GM18507 (cell line): ENCODE data around the gene NCKAP5L.

Source experiments
- DNase-seq: peaks from one replicate; pipeline ENCODE4 v3.0.0; 2011; ENCODE audit warnings: low read depth; ENCODE audit not compliant: insufficient read length; ENCODE audit errors: extremely low spot score
- FAIRE-seq: peaks from 2 replicates; lab custom pipeline; 2011; peaks lifted over from hg19 to GRCh38; lab: Jason Lieb, UNC

The NCKAP5L gene

DNA sequence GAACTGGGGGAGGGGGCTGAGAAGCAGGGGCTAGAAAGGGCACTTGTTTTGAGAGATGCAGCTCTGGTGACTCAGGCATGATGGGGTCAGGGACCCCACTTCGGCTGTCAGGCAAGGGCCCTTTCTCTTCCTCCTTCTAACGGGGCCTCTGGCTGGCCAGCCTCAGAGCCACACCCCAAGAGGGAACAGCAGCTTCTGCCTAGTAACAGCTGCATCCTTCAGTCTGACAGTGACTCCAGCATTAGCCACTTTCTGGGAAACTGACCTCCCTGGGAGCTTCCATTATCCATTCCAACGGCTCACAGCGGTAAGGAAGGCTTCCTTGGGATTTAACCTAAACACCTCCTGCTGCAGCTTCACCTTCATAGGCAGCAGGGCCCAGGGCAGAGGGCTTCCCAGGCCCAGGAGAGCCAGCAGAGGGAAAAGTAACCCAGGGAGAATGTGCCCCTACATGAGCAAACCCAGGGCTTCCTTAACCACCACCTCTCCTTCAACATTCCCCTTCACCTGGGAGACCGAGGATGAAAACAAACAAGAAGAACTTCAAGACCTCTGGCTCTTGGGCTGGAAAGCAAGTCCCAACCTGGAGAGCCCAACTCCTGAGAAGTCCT is 2.7 kb downstream of the NCKAP5L start:
- no peak for DNase-seq
- no peak for FAIRE-seq

DNA sequence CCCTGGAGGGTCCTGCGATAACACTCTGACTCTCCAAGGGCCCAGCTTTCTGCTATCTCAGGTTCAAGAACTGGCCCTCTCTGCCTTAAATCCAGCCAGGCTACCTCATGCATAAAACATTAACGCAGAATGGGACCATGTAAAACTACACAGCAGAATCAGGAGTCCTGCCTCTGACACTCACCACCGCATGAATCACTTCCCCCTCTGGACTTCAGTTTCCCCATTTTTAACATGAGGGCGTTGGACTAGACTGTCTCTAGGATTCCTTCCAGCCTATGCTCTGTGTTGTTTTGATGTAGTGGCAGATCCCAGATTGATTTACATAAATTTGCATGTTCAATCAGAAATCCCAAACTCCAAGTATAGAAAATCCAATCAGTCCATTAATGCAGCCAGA is 3.3 kb downstream of the NCKAP5L start:
- no peak for DNase-seq
- FAIRE-seq, result no peak

DNA sequence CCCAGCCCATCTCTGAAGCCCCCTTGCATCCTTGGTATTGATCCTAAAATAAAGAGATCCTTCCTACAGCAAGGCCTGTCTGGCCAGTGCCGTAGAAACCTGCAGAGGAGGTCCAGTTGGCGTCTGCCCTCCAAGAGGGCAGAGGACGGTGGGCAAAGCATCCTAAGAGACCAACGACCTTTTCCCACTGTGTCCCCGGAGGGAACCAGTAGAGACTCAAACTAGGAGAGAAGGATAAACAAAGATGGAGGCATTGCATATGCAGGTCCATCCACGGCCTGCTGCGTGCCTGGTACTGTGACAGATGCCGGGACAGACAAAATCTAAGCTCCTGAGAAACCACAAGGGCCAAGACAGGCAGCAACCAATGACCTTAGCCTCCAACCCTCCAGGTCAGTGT is 3.8 kb downstream of the NCKAP5L start:
- no peak for FAIRE-seq
- DNase-seq, result no peak

DNA sequence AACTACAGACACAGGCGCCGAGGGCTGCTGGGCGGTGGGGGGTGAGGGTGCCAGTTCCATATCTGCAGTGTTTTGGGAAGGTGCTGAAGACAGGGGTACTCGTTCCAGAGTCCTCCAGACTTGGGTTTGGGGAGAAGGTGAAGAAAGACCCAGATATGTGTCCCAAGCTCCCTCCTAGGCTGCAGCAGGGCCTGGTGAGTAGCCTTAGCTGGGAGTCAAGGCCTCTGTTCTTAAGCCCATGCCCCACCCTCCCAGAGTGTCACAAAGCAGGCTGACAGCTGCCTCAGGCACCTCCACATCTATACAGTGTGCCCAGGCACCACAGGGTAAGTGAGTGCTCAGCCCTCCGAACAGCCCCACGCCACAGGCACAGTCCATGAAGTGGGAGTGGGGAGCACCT is 4.3 kb downstream of the NCKAP5L start:
- no peak for DNase-seq
- no peak for FAIRE-seq

GRCh38 chr12:49823350-49823749 is 4.9 kb downstream of the NCKAP5L start:
- no peak for DNase-seq
- no peak for FAIRE-seq

DNA sequence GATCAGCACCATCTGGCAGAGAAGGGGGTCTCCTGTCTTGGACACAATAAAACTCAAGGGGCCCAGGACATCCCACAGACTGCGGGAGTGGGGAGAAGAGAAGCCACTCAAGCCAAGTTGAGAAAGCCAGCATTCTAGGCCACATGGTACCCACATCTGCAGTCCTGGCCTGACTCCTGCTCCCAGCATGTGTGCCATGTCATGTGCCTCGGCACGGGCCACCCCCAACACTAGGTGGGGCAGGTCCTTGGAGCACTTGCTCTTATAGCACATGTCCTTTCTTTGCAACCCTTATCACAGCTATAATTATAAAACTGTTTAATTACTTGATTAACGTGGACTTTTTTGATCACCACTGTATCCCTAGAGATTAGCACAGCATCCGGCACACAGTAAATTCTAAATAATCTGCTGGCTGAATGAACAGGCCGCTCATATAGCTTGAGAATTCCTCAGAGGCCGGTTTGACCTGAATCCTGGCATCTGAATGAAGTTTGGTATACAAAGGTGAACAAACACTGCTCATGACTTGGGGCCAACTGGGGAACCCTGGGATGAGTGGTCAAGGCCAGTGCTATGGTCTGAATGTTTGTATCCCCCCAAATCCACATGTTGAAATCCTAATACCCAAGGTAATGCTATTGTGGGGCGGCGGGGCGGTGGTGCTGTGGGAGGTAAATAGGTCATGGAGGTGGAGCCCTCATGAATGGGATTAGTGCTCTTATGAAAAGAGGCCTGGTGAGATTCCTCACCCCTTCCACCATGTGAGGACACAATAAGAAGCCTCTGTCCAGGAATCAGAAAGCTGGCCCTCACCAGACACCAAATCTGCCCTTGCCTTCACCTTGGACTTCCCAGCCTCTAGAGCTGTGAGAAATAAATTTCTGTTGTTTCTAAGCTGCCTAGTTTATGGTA is 6.6 kb downstream of the NCKAP5L start:
- no peak for DNase-seq
- no peak for FAIRE-seq

DNA sequence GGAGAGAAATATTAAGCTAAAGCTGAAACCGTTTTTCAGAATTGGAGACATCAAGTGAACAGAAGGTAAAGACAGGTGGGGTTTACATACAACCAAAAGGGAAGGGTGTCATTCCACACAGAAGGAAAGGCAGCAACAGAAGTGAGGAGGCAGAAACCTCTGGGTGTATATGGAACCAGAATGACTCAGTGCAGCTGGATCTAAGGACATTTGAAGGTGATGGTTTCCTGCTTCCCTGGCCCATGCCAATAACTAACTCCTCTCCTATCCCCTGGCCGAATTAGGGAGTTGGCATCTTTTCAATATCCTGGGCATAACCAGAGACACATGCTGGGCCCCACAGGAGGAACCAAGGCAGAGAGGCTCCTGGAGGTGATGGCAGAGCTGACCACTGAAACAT is 8.4 kb downstream of the NCKAP5L start:
- FAIRE-seq, result no peak

DNA sequence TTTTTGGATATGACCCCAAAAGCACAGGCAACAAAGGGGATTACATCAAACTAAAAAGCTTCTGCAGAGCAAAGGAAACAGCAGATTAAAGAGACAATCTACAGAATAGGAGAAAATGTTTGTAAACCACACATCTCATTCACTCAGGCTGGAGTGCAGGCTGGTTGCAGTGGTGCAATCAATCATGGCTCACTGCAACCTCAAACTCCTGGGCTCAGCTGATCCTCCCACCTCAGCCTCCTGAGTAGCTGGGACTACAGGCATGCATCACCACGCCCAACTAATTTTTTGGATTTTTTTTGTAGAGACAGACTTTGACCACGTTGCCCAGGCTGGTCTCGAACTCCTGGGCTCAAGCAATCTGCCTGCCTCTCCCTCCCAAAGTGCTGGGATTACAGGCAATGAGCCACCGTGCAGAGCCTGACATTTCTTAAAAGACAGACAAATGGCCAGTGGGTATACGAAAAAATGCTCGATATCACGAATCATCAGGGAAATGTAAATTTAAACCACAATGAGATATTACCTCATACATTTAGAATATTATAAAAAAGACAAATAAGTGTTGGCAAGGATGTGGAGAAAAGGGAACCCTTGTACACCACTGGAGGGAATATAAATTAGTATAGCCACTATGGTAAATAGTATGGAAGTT is 9.8 kb downstream of the NCKAP5L start:
- no peak for DNase-seq
- no peak for FAIRE-seq

More for the DNA sequence above, 8.4 kb downstream of the NCKAP5L start:
- no peak for DNase-seq

- FAIRE-seq (no peak), DNase-seq (no peak)
These were observed 15.1 kb downstream of the NCKAP5L start for GRCh38 chr12:49813131-49813530.

GRCh38 chr12:49811961-49812401 is 16.2 kb downstream of the NCKAP5L start:
- DNase-seq, result no peak
- peak; percentile 5 for FAIRE-seq

GRCh38 chr12:49811136-49811535 is 17.1 kb downstream of the NCKAP5L start:
- FAIRE-seq, result no peak

GRCh38 chr12:49809906-49810389 is 18.3 kb downstream of the NCKAP5L start:
- FAIRE-seq, result no peak

More at GRCh38 chr12:49811136-49811535, 17.1 kb downstream of the NCKAP5L start:
- no peak for DNase-seq

GRCh38 chr12:49809381-49809905 is 18.8 kb downstream of the NCKAP5L start:
- FAIRE-seq, result no peak
- no peak for DNase-seq

More at GRCh38 chr12:49809906-49810389, 18.3 kb downstream of the NCKAP5L start:
- no peak for DNase-seq

DNA sequence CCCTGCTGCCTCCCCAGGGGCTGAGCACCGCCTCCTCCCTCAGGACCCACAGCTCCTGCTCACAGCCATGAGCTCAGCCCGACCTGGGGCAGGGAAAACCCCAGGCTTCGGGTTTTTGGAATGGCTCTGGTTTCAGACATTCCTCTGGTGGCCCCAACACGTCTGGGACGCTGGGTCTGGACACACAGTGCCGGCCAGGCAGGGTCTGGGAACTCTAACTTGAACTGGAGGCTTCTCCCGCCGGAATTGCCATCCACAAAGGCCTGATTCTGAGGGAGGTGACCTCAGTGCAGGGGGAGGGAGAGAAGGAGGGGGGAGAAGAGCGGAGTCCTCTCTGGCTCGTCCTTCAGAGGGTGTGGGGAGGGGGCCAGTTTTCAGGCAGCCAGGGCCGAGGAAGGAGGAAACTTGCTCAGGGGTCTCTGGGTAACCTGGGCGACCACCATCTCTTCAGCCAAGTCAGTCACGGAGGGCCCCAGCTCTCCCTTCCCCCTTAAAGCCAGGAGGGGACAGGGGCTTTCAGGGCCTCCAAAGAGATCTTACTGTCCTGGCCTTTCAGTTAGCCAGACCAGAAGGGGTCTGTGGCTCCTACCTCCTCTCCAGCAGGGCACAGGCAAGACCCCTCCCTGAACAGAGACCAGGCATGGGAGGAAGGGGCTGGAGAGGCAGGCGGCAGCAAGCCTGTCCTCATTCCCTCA is 19.4 kb downstream of the NCKAP5L start:
- DNase-seq (no peak), FAIRE-seq (no peak)

DNA sequence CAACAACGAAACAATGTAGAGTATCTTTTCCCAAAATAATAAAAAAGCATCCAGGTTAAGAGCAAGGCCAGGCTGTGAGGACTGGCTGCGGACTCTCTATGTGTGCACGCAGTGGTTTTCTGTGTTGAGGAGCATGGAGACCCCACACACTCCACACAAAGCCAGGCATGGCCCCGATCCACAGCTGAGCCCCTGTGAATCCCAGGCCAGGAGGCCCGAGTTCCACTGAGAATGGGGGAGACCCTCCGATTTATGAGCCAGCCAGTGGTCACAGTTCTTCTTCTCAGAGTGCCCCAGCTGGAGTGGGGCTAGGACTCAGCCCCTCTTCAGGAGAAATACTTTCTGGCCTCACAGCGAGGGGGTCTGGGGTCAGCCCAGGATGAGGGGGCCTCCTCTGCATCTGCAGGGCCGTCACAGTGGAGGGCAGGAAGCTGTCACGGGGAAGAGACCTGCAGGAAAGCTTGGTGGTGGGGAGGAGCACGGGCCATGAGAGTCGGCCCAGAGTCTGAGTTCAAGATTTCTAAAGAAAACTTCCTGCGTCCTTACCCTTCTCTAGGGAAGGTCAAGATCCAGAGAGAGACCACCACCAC is 20.1 kb downstream of the NCKAP5L start:
- DNase-seq, result no peak
- no peak for FAIRE-seq

DNA sequence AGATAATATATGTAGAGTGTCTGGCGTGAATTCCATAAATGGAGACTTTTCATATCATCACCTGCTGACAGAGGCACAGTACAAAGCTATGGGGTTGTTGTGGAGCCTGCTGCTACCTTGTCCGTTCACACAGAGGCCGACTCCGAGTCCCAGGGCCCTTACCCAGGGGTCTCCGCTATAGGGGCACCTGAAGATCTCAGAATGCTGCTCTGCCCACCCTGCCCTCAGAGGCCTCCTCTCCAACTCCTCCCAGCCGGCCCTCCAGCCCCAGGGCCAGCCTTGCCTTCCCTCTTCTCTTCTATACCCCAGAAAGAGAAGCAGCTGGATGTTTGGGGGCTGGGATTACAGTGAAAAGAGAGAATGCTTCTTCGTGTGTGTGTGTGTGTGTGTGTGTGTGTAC is 21.3 kb downstream of the NCKAP5L start:
- DNase-seq (no peak), FAIRE-seq (no peak)

DNA sequence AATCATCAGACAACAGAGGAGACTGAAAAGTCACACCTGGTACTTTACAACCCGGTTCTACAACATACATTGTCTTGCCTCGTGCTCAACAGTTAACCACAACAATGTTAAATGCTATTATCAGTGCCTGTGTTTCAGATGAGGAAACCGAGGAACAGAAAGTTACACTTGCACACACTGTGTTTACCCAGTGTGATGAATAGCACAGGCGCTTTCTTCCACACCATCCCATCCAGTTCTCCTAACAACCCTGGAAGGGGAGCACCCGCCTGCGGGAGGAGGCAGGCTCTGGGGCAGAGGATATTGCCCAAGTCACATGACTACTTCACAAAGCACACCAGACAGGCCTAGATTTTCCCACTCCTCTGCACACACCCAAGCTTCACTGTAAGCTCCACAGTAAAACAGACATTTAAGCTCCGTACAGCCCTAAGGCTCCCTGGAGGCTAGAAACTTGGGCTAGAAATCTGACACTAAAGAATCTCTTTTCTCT is 21.8 kb downstream of the NCKAP5L start:
- FAIRE-seq (no peak), DNase-seq (no peak)

GRCh38 chr12:49805409-49805808 is 22.8 kb downstream of the NCKAP5L start:
- FAIRE-seq, result no peak
- DNase-seq, result no peak

DNA sequence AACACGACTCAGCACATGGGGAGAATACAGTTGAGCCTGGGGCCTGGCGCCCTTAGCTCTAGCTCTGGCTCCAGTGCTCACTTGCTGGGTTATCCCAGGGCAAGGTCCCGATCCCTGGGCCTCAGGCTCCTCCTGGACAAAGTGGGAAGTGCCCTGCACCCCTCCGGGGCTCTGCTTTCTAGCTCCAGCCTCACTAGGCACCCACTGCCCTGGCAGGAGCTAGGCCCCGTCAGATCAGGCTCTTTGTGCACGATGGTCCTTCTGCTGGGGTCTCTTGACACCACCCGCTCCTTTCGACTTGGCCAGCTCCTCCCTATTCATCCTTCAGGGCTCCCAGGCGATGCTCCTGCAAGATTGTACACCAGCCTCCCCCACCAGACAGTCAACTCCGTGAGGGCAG is 23.4 kb downstream of the NCKAP5L start:
- DNase-seq (no peak), FAIRE-seq (no peak)
